OCI-LY7 (cell line): ENCODE measurements around the gene BCAS4.

Experiments
- EZH2phosphoT487 ChIP-seq: fragments of 200-600 bp; sonication (generic); IDR thresholded peaks from 2 replicates; pipeline ENCODE4 v1.6.1; 2018; ENCODE audit warnings: low read depth, borderline replicate concordance, mild to moderate bottlenecking, mixed run types, antibody characterized with exemption, low read length, moderate library complexity, mixed read lengths
- TF ChIP-seq, protein P1 (sequence below): fragments of 200-600 bp; sonication (generic); conservative IDR thresholded peaks from 2 replicates; pipeline ENCODE4 v1.5.1; 2014; ENCODE audit warnings: mild to moderate bottlenecking, antibody characterized with exemption, low read length, moderate library complexity, mixed read lengths

DNA sequence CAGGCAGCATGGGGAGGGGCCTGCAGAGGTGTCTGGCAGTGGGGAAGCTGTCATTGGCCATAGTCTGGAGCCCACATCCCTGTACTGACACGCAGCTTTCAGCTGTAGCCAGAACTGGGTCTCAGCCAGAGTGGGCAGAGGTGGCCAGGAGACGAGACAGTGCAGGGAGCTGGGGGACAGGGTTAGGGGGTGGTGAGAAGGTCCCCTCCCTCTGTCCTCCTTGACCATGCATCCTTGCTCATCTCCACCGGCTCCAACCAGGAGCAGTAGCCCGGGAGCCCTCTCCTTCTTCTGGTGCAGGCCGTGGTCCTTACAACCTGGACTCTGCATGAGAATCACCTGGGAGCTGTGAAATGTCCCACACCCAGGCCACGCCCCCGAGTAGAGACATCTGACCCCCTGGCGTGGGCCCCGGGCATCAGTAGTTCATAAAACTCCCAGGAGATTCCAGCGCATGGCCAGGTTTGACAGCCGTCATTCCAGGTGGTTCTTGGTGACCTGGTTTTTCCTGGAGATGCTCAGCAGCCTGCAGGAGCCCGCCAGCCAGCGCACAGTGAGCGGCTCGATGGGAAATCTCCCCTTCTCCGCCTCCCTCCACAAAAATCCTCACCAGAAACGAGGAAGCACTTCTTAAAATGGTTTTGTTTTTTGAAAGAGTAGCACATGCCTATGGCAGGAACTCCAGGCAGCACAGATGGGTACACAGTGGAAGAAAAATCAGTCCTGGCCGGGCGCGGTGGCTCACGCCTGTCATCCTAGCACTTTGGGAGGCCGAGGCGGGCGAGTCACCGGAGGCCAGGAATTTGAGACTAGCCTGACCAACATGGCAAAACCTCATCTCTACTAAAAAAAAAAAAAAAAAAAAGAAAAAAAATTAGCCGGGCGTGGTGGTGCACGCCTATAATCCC, 80.2 kb downstream of the BCAS4 start:
- TF ChIP-seq, protein P1, sequence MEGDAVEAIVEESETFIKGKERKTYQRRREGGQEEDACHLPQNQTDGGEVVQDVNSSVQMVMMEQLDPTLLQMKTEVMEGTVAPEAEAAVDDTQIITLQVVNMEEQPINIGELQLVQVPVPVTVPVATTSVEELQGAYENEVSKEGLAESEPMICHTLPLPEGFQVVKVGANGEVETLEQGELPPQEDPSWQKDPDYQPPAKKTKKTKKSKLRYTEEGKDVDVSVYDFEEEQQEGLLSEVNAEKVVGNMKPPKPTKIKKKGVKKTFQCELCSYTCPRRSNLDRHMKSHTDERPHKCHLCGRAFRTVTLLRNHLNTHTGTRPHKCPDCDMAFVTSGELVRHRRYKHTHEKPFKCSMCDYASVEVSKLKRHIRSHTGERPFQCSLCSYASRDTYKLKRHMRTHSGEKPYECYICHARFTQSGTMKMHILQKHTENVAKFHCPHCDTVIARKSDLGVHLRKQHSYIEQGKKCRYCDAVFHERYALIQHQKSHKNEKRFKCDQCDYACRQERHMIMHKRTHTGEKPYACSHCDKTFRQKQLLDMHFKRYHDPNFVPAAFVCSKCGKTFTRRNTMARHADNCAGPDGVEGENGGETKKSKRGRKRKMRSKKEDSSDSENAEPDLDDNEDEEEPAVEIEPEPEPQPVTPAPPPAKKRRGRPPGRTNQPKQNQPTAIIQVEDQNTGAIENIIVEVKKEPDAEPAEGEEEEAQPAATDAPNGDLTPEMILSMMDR: no peak
- no peak for TF ChIP-seq EZH2phosphoT487
